UCSD-AML1 (cell line): ENCODE data around the gene AACS.
"Not testable (repeated sequence)": the region's sequence is repeated elsewhere in the genome, so short reads cannot be mapped to it uniquely, and the experiment has no call there.

Experiments
- DNase-seq: peaks from one replicate; lab custom pipeline; 2025; ENCODE audit not compliant: unreplicated experiment; lab: John Stamatoyannopoulos, UW

AACS gene

GRCh38 chr12:125121106-125121505 is 55.9 kb downstream of the AACS start:
- DNase-seq = no peak

GRCh38 chr12:125122668-125123067 is 57.4 kb downstream of the AACS start:
- DNase-seq = no peak

GRCh38 chr12:125124320-125124966 is 59.2 kb downstream of the AACS start:
- no peak for DNase-seq

- no peak for DNase-seq
These were observed 60.0 kb downstream of the AACS start for GRCh38 chr12:125125271-125125670.

GRCh38 chr12:125128439-125129178 is 63.4 kb downstream of the AACS start:
- DNase-seq = no peak

- DNase-seq = no peak
These were observed 63.9 kb downstream of the AACS start for GRCh38 chr12:125129179-125129571.

- DNase-seq = no peak
These were observed 64.5 kb downstream of the AACS start for GRCh38 chr12:125129591-125130255.

- no peak for DNase-seq
These were observed 66.7 kb downstream of the AACS start for GRCh38 chr12:125131958-125132357.

GRCh38 chr12:125132698-125133400 is 67.6 kb downstream of the AACS start:
- no peak for DNase-seq

- DNase-seq = no peak
These were observed 68.4 kb downstream of the AACS start for GRCh38 chr12:125133616-125134015.

GRCh38 chr12:125134576-125134975 is 69.3 kb downstream of the AACS start:
- DNase-seq = no peak

GRCh38 chr12:125135906-125136305 is 70.7 kb downstream of the AACS start:
- no peak for DNase-seq

- no peak for DNase-seq
These were observed 71.5 kb downstream of the AACS start for GRCh38 chr12:125136702-125137101.

GRCh38 chr12:125137766-125138344 is 72.6 kb downstream of the AACS start:
- no peak for DNase-seq

- no peak for DNase-seq
These were observed 75.3 kb downstream of the AACS start for GRCh38 chr12:125140279-125141209.

GRCh38 chr12:125141210-125141573 is 76.0 kb downstream of the AACS start:
- not testable (repeated sequence) for DNase-seq

- no peak for DNase-seq
These were observed 77.4 kb downstream of the AACS start for GRCh38 chr12:125142601-125143000.

GRCh38 chr12:125143491-125143890 is 78.3 kb downstream of the AACS start:
- no peak for DNase-seq

- DNase-seq = no peak
These were observed 80.0 kb downstream of the AACS start for GRCh38 chr12:125145196-125145595.

GRCh38 chr12:125148316-125148715 is 83.1 kb downstream of the AACS start:
- no peak for DNase-seq
